SKM-1 treated with dmso at 0.1 percent for 144 hours (cell line): Measurements from ENCODE around the gene AK8.
A peak's percentile ranks its signal among the peaks of the same experiment; 100 is the strongest.
"Not testable (repeated sequence)": the region's sequence is repeated elsewhere in the genome, so short reads cannot be mapped to it uniquely, and the experiment has no call there.

Source experiments
- DNase-seq: peaks from one replicate; lab custom pipeline; 2025; ENCODE audit not compliant: unreplicated experiment; lab: John Stamatoyannopoulos, UW

Gene AK8

DNA sequence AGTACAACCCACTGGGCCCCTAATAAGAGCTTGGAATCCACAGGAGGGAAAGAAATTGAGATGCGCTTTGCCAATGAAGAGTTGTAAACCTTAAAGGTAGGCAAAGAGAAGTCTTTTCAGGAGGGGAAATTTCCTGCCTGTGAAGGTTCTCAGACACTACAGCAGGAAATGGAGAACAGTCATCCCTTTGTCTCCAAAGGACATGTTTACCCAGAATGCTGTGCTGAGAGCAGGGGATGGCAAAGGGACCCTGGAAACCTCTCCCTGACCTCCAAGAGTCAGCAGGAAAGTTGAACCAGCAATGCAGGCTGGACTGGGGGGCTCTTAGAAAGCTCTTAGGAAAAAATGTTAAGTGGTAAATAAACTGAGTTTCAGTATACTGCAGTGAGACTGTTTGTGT is 103.2 kb downstream of the AK8 start:
- DNase-seq, result no peak

DNA sequence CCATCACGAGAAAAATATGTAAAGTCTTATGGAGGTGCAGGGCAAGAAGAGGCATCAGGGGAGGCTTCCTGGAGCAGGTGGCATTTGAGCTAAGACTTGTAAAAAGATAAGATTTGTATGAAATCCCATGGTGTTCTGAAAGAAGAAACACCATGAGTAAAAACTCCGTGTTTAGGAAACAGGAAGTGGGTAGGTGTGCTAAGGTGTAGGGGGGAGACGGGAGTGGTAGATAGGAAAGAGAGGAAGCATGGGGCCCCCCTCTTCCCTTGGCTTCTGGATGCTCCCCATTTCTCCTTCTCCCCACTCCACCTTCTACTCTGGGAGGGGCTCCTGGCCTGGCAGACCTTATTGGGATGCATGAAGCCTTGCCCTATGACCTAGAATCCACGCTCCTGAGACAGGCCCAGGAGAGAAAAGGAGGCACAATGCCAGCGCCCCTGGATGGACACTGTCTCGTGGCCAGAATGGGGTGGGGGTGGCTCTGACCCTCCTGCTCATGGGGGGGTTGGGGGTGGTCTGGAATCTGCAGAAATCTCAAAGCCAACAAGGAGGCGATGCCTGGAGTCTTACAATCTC is 104.2 kb downstream of the AK8 start:
- no peak for DNase-seq

DNA sequence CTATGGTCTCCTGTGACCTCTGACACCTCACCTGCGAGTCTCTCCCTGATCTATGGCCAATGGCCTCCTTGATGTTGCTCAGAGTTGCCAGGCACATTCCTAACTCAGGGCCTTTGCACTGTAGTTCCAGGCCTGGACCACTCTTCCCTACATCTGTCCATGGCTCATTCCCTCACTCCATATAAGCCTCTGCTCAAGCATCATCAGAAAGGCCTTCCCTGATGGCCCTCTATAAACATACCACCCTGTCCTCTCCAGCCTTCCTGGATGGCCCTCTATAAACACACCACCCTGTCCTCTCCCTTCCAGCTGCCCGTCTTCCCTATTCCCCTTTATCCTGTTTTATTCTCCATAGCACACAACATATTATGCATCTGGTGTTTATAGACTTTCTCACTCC is 105.0 kb downstream of the AK8 start:
- DNase-seq, result no peak

DNA sequence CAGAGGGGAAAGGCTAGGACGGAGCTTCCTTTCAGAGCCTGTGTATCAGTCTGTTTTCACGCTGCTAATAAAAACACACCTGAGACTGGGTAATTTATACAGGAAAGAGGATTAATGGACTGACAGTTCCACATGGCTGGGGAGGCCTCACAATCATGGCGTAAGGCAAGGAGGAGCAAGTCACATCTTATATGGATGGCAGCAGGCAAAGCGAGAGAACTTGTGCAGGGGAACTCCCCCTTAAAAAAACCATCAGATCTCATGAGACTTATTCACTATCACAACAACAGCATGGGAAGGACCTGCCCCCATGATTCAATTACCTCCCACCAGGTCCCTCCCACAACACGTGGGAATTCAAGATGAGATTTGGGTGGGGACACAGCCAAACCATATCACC is 106.3 kb downstream of the AK8 start:
- DNase-seq, result not testable (repeated sequence)

DNA sequence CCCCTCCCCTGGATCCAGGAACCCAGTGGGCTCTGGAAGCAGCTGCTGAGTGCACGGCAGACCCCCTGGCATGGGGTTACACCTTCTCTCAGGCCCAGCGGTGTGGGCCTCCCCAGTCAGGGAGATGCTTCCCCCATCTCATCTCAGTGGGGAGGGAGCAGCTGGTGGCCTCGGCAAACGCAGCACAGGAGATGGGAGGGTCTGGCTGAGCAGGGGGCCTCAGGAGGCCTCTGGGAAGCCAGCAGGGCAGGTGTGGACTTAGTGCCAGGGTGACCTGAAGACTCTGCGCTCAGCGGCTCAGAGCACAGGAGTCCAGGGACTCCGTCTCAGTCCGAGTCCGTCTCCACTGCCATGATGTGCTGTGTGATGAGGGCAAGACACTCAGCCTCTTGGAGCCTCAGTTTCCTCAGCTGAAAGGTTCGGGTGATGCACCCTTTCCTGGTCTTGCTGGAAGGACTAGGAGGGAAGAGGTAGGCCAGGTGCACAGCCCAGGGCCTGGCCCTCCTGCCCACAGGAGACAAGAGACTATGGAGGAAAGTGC is 107.2 kb downstream of the AK8 start:
- DNase-seq, result no peak

DNA sequence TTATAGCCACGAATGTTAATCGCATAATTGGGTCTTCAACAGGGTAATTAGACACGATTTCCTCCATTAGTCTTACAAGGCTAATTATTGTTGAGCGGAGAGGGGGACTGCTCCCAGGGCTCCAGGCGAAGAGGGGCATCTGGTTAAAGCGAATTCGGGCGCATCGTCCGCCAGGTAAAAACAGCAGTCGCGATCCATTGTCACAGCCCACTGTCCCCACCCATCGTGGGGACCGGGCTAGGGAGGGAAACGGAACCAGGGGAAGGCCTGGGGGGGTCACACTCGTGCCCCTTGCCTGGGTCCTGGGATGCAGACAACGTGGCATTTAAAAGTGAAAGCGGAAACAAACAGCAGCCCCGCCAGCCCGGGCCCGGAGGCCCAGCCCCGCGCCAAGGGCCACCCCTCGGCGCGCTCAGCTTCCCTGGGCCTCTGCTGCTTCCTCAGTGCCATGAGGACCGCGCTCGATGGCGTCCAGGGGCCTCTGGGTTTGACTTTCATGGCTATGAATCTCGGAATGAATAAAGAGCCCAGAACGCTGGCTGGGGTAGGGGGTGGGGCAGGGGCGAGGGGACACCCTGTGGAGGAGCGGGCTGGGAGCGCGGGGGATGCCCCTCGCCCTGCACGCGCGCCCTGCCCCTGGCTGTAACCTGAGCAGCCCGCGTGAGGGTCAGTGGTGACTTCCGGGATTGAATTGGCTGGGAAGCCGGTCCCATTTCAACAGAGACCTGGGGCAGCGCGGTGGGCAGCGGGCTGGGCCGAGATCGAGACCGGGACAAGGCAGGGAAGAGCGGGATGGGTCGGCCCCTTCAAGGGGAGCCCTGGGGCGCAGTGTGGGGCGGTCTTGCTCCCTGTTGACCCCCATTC is 107.9 kb downstream of the AK8 start:
- peak; percentile 56 for DNase-seq

DNA sequence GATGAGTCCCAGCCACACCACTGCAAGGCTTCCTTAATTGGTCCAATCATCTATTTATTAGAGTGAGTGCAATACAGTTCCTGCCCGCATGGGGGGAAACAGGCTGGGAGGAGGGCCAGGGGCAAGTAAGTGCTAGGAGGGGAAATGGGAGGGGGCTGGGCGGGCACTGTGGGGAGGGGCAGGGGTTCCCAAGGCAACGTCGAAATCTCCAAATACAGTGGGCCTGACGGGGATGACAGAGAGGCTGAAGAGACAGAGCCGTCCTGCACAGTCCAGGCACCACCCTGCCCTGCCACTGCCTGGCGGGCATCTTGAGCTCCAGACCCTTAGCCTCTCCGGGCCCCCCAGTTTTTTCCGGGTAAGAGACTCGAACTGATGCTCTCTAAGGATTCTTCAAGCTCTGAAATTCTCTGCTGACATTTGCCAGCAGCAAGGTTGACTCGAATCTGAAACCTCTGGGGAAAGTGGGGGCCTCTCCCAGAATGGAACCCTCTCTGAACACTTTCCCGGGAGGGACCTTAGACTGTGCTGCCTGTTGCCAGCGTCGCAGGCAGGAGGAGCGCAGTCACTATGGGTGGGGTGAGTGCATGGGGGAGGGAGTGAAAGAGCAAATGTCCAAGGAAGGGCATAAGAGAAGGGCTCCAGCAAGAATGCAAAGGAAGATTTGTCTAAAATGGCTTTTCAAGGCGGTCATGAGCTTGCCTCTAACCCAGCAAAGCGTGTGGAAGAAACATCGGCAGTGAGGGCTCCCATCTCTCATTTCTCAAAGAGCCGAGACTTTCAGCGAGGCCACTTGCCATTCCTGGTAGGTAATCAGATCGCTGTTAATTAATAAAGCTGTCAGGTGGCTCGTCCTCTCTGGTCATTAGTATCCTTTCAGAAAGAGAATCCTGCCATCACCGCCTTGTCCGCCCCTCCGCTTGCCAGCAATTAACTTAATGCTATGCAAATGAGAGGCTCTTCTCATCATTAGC is 108.9 kb downstream of the AK8 start:
- peak; percentile 55 for DNase-seq

DNA sequence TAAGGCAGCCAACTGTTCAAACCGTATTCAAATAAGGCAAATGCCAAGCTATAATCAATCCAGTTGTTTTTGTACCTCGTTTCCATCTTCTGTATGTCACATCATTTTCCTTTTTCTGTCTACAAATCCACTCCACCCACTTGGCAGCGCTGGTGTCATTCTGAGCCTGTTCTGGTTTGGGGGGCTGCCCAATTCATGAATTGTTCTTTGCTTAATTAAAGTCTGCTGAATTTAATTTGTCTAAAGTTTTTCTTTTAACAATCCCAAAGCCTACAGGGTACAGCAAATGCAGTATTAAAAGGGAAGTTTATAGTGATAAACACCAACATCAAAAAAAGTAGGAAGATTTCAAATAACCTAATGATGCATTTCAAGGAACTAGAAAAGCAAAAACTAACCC is 114.5 kb downstream of the AK8 start:
- DNase-seq, result no peak

DNA sequence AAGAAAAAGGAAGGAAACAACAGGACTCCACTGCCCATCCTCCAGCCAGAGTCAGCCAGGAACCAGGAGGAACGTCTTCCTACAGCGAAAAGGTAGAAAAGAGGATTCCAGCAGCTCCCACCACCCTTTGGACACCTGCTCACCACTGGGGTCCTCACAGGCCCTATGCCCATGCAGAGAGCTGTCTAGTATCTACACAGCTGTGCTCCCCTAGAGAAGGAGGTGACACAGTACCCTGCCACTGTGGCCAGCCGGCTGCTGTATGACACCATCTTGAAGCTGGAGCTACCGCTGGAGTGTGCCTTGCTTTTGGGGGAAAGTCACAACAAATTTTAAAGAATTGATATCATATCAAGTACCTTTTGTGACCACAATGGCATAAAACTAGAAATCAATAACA is 115.2 kb downstream of the AK8 start:
- no peak for DNase-seq

DNA sequence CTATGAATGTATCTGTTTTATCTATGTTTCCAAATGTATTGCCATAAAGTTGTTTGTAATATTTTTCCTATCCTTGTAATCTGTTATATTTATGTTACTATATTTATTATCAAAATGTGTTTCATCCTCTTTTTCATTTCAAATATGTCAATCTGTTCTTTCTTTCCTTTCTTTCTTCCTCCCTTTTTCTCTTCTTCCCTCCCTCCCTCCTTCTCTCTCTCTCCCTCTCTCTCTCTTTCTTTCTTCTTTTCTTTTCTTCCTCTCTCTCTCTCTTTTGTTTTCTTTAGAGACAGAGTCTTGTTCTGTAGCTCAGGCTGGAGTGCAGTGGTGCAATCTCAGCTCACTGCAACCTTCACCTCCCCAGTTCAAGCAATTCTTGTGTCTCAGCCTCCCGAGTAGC is 116.5 kb downstream of the AK8 start:
- DNase-seq, result no peak

DNA sequence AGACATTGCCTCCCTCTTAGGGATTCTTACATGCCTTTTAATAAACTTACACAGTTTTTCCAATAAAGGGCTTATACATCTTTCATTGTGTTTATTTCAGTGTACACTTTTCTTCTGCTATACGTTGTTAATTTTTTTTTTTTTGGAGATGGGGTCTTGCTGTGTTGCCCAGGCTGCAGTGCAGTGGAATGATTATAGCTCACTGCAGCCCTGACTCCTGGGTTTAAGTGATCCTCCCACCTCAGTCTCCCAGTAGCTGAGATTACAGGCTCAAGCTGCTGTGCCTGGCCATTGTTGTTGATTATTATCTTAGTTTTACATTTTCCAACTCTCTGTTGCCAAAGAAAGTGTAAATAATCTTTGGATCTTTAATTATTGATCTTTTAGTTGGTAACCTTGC is 118.0 kb downstream of the AK8 start:
- DNase-seq, result no peak

DNA sequence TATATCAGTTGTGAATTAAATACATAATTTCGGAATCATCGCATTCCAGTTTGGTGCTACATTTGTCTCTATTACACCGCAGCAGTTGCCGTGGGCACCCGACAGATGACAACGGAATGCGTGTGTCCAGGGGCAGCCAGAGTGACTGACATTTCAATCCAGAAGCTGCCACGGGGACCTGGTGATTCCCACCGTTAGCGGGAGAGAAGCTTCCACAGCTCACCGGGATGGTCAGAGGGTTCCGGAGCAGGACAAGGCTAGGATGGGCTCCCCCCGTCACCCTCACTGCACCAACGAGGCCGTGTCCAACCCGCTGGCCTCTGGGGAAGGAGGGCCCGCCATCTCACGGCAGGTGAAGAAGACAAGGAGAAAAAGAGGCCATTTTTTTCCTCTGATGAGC is 121.1 kb downstream of the AK8 start:
- DNase-seq, result no peak

DNA sequence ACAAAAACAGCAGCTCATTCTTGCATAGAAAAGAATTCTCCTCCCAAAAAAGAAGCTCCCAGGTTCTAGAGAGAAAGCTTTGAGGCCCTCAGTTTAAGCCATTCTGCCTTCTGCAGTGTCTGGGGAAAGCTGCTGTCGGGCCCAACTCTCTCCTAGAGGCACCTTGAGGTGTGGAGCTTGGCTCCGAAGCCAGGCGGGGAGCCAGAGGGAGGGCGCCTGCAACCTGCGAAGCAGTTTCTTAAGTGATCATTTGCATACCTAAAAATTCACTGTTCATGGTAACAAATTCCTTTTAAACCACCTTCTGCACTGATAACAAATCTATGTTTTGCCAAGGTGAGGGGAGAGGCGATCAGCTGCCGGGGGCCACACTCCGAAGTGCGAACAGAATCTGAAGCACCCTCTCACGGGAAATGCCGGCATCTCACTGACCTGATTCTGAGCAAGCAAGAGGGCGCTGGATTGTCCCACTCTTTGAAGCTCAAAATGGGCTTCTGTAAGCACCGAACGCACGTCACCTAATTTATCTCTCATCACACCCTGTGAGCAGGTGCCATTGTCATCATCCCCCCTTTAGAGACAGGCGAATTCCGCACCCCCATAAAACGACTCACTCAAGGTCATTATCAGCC is 121.8 kb downstream of the AK8 start:
- no peak for DNase-seq

DNA sequence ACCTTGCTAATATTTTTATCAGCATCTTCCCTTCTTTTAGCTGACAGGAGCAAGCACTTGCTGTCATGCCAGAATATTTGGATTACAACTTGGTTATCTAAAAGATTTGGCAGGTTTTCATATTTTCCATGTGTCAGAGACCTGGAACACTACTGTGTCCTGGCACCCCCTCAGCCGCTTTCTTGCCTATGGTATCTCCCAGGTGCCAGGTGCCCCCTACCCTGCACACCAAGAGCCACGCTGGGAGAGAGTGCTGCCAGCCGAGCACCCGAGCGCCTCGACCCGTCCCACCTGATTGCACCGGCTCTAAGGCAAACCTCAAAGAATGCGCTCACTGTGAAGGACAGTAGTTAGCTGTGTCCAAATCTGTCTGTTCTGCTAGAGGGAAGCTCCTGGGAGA is 123.0 kb downstream of the AK8 start:
- DNase-seq, result no peak

DNA sequence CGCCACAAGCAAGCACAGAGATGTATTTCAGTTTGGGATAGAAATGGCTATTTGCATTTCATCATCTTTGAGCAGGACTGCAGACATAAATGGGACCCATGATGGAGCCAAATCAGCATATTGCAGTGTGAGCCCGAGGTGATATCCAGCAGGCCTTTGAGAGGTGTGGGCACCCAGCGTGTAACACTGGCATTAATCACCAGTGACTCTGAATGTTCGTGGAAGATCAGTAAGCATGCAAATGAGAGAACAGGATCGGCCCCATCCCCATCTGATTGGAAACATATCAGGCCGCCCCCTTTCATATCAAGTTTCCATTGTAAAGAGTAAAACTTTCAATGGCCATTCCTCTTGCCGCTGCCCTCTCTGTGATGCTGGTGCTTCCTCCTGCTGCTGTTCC is 123.8 kb downstream of the AK8 start:
- DNase-seq, result no peak

DNA sequence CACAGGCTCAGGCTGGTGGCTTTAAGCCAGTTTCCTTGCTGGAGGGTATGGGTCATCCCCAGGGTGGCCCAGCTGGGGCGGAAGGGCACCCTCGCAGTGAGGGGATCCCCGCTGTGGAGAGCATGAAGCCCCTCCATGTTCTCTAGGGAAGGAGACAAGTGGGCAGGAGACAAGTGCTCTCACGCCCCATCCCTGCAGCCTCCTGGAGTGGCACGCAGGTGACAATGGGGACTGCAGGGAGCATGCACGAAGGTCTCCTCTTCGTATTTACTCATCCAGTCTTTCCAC is 124.5 kb downstream of the AK8 start:
- no peak for DNase-seq

DNA sequence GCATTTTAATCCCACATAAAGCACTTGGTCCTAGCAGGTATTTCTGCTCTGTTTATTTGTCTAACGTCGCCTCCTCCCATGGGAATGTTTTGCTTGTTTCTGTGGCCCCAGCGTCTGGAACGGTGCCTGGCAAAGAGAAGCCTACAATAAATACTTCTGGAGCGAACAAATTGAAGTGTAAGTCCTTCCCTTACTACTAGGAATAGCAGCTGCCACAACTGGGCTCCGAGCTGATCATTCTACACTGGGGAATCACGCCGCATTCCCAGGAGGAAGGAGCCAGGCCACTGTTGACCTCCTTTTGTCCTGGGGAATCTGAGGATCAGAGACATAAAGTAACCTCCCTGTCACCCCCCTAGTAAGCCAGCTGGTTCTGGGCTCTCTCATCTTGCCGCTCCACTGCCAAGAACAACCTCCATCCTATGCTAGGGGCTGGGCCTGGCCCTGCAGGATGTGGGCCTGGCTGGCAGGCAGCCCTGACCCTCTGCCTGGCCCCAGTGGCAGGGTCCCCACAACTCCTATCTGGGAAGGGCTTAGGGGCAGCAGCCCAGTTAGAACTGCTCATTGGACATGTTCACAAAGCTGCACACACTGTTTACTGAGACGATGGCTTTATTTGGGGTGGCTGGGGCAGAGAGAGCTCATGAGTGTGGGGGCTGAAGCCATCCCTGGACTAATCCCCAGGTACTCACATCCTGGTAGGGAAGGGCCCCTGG is 125.0 kb downstream of the AK8 start:
- DNase-seq, result no peak

DNA sequence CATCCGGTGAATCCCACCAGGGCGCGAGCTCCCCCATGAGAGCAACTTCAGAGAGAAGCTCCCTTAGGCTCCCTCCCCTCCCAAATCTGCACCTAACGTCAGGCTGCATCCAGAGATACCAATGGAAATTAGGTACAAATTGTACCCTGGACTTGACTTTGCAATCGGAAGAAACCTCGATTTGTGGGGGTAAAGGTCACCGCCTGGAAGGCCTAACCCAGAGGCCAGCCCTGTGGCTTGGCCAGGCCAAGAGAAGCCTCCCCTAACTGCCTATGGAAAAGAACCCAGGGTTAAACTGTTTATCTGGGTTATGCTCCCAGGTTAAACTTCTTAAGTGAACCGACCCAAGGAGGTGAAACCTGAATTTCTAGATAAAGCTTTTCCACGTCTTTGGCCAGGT is 127.4 kb downstream of the AK8 start:
- DNase-seq, result no peak

DNA sequence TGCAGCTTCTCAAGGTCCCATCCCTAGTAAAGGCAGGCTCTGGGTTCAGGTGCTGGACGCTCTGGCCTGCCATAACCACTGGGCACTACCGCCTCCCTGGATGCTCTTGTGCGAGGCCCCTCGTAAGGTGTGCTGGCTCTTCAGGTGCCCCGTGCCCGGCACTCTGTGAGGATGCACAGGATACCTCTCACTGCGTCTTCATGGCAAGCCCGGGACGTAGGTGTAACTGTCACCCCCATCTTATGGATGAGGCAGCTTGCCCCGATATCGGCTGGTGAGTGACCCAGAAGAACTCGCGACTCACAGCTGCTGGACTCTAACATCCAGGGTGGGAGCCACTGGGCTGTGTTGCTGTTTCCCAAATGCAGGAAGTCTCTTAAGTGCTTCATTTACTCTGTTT is 128.8 kb downstream of the AK8 start:
- DNase-seq, result no peak

DNA sequence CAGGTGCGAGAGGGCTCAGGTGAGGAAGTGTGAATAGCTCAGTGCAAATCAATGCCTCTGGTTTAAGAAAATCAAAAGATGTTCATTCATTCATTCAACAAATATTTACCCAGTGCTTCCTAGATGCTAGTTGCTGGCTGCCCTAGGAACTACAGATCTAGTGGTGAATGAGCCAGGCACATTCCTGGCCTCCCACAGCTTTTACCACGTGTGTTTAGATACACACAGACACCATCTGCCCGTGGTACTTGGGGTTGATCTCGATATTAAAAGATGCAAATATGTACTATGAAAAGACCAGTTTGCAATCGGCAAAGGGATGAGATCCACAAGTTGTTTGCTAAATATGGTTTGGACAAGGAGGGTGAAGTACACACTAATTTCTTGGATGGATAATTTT is 129.6 kb downstream of the AK8 start:
- no peak for DNase-seq
